ENCODE results near the gene PTPRM.

DNA sequence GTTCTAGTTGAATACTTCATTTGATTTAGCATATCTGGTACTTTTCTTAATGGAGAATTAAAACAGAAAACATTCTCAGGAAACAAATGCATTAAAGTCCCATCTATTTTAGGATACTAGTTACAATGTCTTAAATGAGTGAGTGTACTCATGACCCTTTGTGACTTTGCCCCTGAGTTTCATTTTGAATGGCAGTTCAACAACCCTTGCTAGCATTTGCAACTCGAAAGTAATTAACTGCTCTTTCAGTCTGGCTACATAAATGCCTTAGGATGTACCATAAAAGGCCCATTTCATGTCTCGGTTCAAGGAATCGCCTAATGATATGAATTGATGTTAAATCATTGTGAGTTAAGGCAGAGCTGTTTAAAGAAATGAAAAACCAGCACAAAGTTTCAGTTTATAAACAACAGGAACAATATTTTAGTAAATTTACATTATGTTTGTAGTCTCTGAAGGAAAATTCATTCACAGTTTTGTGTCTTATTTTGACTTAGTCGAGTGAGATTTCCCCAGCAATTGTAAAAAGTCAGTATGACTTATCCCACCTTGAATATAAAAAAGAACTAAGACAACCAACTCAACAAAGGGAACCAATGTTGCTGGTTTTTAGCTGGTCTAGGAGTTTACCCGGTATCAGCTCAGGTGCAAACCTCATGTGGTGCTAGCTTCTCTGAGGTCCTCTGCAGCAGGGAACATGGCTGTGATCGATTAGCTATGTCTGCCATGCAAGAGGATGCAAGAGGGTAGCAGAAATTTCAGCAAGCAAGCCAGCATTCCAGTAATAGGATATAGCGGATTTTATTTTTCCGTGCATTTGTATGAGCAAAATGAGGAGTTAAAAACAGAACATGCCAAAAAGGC is 386.2 kb downstream of the PTPRM start:
- TF ChIP-seq EZH2 (IDR thresholded peaks at IDR 0.05; ENCODE audit: insufficient read depth, poor library complexity, severe bottlenecking): no peak
- TF ChIP-seq EZH2phosphoT487 (IDR thresholded peaks at IDR 0.05; ENCODE audit: insufficient read depth, low read depth): no peak
